CD14-positive monocyte (primary cell): ENCODE results near the gene TMA16. TPM values are rescaled to one million over a fixed set of nuclear protein-coding genes. Genes with fewer than 3 reads are reported as not detected.

Experiments
- DNase-seq, 3 donors: peaks; one replicate each; pipeline ENCODE4 v3.0.0-alpha.2; 2011 to 2022
- H2AFZ ChIP-seq: 2 replicates; pipeline ENCODE4 v1.6.0; 2012; ENCODE audit warnings: mild to moderate bottlenecking, low read depth, low read length, inconsistent platforms; ENCODE audit not compliant: insufficient read depth, poor library complexity, severe bottlenecking
- H3K27ac ChIP-seq, 2 donors: 1 replicate in 1 of 2; 2 replicates in 1 of 2; pipeline ENCODE4 v1.5.1; 2012 to 2013; ENCODE audit warnings: low read length in 2 of 2, control low read depth in 1 of 2, inconsistent platforms in 1 of 2, low read depth in 1 of 2, mild to moderate bottlenecking in 1 of 2
- H3K27me3 ChIP-seq, 2 donors: one replicate each; pipeline versions ENCODE4 v1.6.0 to v1.6.1; 2011 to 2013; ENCODE audit warnings: low read length in 2 of 2; ENCODE audit not compliant: control insufficient read depth in 2 of 2, insufficient read depth in 2 of 2
- H3K36me3 ChIP-seq, 2 donors: replicated peaks in 1 of 2; 1 replicate in 1 of 2; 2 replicates in 1 of 2; pipeline versions ENCODE4 v1.5.1 to v1.6.1; 2012 to 2013; ENCODE audit warnings: low read length in 2 of 2, control low read depth in 1 of 2, inconsistent platforms in 1 of 2, mild to moderate bottlenecking in 1 of 2; ENCODE audit not compliant: insufficient read depth in 2 of 2, control insufficient read depth in 1 of 2
- H3K4me1 ChIP-seq, 2 donors: 1 replicate in 1 of 2; 2 replicates in 1 of 2; pipeline versions ENCODE4 v1.5.1 to v1.6.1; 2012 to 2013; ENCODE audit warnings: low read length in 2 of 2, control low read depth in 1 of 2, inconsistent platforms in 1 of 2, mild to moderate bottlenecking in 1 of 2, moderate library complexity in 1 of 2; ENCODE audit not compliant: insufficient read depth in 2 of 2, control insufficient read depth in 1 of 2
- H3K4me2 ChIP-seq: replicated peaks from 2 replicates; pipeline ENCODE3; 2012; ENCODE audit warnings: low read length, moderate library complexity, mild to moderate bottlenecking; ENCODE audit not compliant: poor library complexity, severe bottlenecking; ENCODE audit errors: extremely low read depth
- H3K4me3 ChIP-seq, 3 experiments: fragments of 200-600 bp in 1 of 3; sonication (generic) in 1 of 3; replicated peaks in 1 of 3; 1 replicate in 2 of 3; 2 replicates in 1 of 3; pipeline ENCODE4 v1.5.1; 2011 to 2013; ENCODE audit warnings: low read length in 3 of 3, mild to moderate bottlenecking in 3 of 3, control low read depth in 2 of 3, low read depth in 2 of 3, inconsistent platforms in 1 of 3, moderate library complexity in 1 of 3
- H3K79me2 ChIP-seq: 2 replicates; pipeline ENCODE4 v1.6.0; 2012; ENCODE audit warnings: mild to moderate bottlenecking, control low read depth, inconsistent platforms, low read length, moderate library complexity; ENCODE audit not compliant: insufficient read depth
- H3K9ac ChIP-seq: 2 replicates; pipeline ENCODE4 v1.6.0; 2017; ENCODE audit warnings: low read length, mild to moderate bottlenecking; ENCODE audit not compliant: insufficient read depth, poor library complexity, severe bottlenecking
- H3K9me3 ChIP-seq, 2 donors: replicated peaks in 1 of 2; 1 replicate in 1 of 2; 2 replicates in 1 of 2; pipeline versions ENCODE4 v1.5.1 to v1.6.1; 2012 to 2013; ENCODE audit warnings: low read length in 2 of 2, control low read depth in 1 of 2; ENCODE audit not compliant: control insufficient read depth in 1 of 2, insufficient read depth in 1 of 2
- H4K20me1 ChIP-seq: 2 replicates; pipeline ENCODE4 v1.6.0; 2012; ENCODE audit warnings: mild to moderate bottlenecking, low read length, control low read depth, moderate library complexity; ENCODE audit not compliant: insufficient read depth
- H3K27ac Mint-ChIP-seq, 7 donors: one replicate each; pipeline ENCODE4 v1.8.0; 2020; ENCODE audit warnings: mild to moderate bottlenecking in 7 of 7, mixed read lengths in 7 of 7, moderate library complexity in 6 of 7, inconsistent platforms in 2 of 7
- H3K27me3 Mint-ChIP-seq, 3 donors: one replicate each; pipeline ENCODE4 v1.8.0; 2021 to 2022; ENCODE audit warnings: low read depth in 3 of 3, mild to moderate bottlenecking in 3 of 3, mixed read lengths in 3 of 3, moderate library complexity in 3 of 3, inconsistent platforms in 1 of 3
- H3K36me3 Mint-ChIP-seq, 2 donors: one replicate each; pipeline ENCODE4 v1.8.0; 2020; ENCODE audit warnings: mixed read lengths in 2 of 2, inconsistent platforms in 1 of 2, mild to moderate bottlenecking in 1 of 2
- H3K4me1 Mint-ChIP-seq: one replicate; pipeline ENCODE4 v1.8.0; 2020; ENCODE audit warnings: mild to moderate bottlenecking, mixed read lengths
- H3K4me3 Mint-ChIP-seq, 2 donors: one replicate each; pipeline ENCODE4 v1.8.0; 2020; ENCODE audit warnings: mild to moderate bottlenecking in 2 of 2, mixed read lengths in 2 of 2, moderate library complexity in 1 of 2
- H3K9me3 Mint-ChIP-seq, 7 donors: one replicate each; pipeline ENCODE4 v1.8.0; 2020 to 2022; ENCODE audit warnings: mixed read lengths in 7 of 7, mild to moderate bottlenecking in 6 of 7, moderate library complexity in 6 of 7, inconsistent platforms in 2 of 7
- WGBS: methylation state at CpG from one replicate; pipeline ENCODE4 v1.1.5; 2013; ENCODE audit warnings: missing lambda C conversion rate; ENCODE audit not compliant: insufficient coverage; 5-methylcytosine and 5-hydroxymethylcytosine counted together
- intact Hi-C, 2 donors: fragments of 100-400 bp; cut with micrococcal nuclease; formaldehyde crosslinking; loops; one replicate each; pipeline versions ENCODE4 v1.15.0 to v1.15.1; 2023
- polyA plus RNA-seq, 3 donors: library from polyadenylated mRNA; depleted of rRNA in 1 of 3; unstranded in 2 of 3; stranded (reverse) in 1 of 3; fragments of 300-500 nt in 2 of 3; fragments of >200 nt in 1 of 3; fragmentation: Illumina TruSeq in 2 of 3; gene quantifications; 1 replicate in 2 of 3; 2 replicates in 1 of 3; pipeline ENCODE4 v1.2.3, GENCODE V29; 2012 to 2021
- TF ChIP-seq, protein P1 (sequence below): fragments of 200-600 bp; IDR thresholded peaks from one replicate; pipeline ENCODE4 v1.8.0; 2022; ENCODE audit warnings: antibody characterized with exemption, mild to moderate bottlenecking

The TMA16 gene
- polyA plus RNA-seq, 3 donors: 7.7 to 8.2 (median 8.2) TPM

DNA sequence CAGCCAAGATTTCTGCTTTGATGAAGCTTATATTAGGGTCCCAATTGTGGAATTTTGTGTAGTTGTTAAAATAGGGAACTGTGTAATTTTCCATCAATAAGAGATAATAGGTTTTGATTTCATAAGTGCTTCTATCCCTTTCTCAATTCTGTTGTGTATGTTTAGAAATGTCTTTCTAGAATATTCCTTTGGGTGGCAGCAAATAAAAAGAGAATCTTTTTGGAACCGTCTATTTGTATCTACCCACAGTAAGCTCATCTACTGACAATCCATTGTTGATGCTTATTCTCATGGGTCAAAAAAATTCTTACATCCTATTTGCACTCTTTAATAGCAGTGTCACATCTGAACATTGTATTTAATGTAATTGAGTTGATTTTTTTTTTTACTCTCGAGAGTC lies 61.7 kb downstream of the TMA16 start:
- Mint-ChIP-seq H3K27ac (peak overlapping the region in 2 of 7 donors; percentile 14 to 25), H3K4me1 (peaks cover 70% of the 10 kb centered on the region), H3K27me3 (peaks cover 0 to 4% (median 0%) of the 10 kb centered on the region in 3 donors), H3K36me3 (peaks cover 51 to 64% of the 10 kb centered on the region in 2 donors), H3K4me3 (no peak overlapping the region), H3K9me3 (no peaks in the 10 kb centered on the region)
- intact Hi-C loops: loop anchor here (5.0 to 10.0 kb wide), 3 partner anchors 36 to 391 kb away; partner anchors contain the start of gene NAF1 (in 1 of the 2)
- Histone ChIP-seq H3K27ac (peak overlapping the region in 1 of 2 donors; percentile 37), H3K4me1 (peaks cover 37 to 66% of the 10 kb centered on the region in 2 donors), H3K4me3 (no peak overlapping the region), H2AFZ (no peak overlapping the region), H3K9me3 (no peaks in the 10 kb centered on the region), H3K79me2 (peaks cover 66% of the 10 kb centered on the region), H3K36me3 (peaks cover 50 to 68% of the 10 kb centered on the region in 2 donors), H3K27me3 (no peaks in the 10 kb centered on the region), H3K4me2 (peak overlapping the region; percentile 39), H4K20me1 (peaks cover 63% of the 10 kb centered on the region), H3K9ac (no peak overlapping the region)
- TF ChIP-seq, protein P1, sequence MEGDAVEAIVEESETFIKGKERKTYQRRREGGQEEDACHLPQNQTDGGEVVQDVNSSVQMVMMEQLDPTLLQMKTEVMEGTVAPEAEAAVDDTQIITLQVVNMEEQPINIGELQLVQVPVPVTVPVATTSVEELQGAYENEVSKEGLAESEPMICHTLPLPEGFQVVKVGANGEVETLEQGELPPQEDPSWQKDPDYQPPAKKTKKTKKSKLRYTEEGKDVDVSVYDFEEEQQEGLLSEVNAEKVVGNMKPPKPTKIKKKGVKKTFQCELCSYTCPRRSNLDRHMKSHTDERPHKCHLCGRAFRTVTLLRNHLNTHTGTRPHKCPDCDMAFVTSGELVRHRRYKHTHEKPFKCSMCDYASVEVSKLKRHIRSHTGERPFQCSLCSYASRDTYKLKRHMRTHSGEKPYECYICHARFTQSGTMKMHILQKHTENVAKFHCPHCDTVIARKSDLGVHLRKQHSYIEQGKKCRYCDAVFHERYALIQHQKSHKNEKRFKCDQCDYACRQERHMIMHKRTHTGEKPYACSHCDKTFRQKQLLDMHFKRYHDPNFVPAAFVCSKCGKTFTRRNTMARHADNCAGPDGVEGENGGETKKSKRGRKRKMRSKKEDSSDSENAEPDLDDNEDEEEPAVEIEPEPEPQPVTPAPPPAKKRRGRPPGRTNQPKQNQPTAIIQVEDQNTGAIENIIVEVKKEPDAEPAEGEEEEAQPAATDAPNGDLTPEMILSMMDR: peak; percentile 29
- DNase-seq: peak in 1 of 3 donors; percentile 30
- WGBS: no CpG with 5 or more reads among the region's 2 CpGs

- peaks cover 37 to 62% of the 10 kb centered on the region in 2 donors for H3K4me1 ChIP-seq
- peaks cover 0 to 1% of the 10 kb centered on the region in 2 donors for H3K9me3 ChIP-seq
- H2AFZ ChIP-seq: no peak overlapping the region
- H3K27ac ChIP-seq: peak overlapping the region in 1 of 2 donors; percentile 80
- H3K4me2 ChIP-seq: peak overlapping the region; percentile 65
- H3K9ac ChIP-seq: no peak overlapping the region
- peak overlapping the region; percentile 6 to 65 (median 22) for H3K4me3 ChIP-seq
- Mint-ChIP-seq H3K9me3 (peaks cover 0 to 3% (median 1%) of the 10 kb centered on the region in 7 donors), H3K27me3 (peaks cover 0 to 4% (median 0%) of the 10 kb centered on the region in 3 donors), H3K36me3 (peaks cover 54 to 68% of the 10 kb centered on the region in 2 donors), H3K4me3 (peak overlapping the region in 1 of 2 donors; percentile 53), H3K4me1 (peaks cover 66% of the 10 kb centered on the region), H3K27ac (peak overlapping the region; percentile 45 to 86 (median 68))
- no peaks in the 10 kb centered on the region for H3K27me3 ChIP-seq
- peaks cover 56% of the 10 kb centered on the region for H4K20me1 ChIP-seq
- peaks cover 48 to 68% of the 10 kb centered on the region in 2 donors for H3K36me3 ChIP-seq
- peaks cover 72% of the 10 kb centered on the region for H3K79me2 ChIP-seq
- intact Hi-C loops: loop anchor here (5.0 to 10.0 kb wide), 3 partner anchors 35 to 392 kb away; partner anchors contain the start of gene NAF1 (in 1 of the 2)
- DNase-seq: peak in 2 of 3 donors; percentile 63 to 72
- TF ChIP-seq, protein P1: no peak
- no CpG with 5 or more reads among the region's 5 CpGs for WGBS
Observed at GRCh38 chr4:163556650-163557391, 62.3 kb downstream of the TMA16 start.
